ENCODE data around the gene GPR17. TPM values are rescaled to one million over a fixed set of nuclear protein-coding genes. Genes with fewer than 3 reads are reported as not detected.

GPR17 gene
- total RNA-seq (2022; extraction: Qiagen RNA extraction; ENCODE audit: low read depth): 0.10 TPM in 1 of 5 replicates, not detected in the others

GRCh38 chr2:127645395-127646291, at the start of gene GPR17:
TSS of gene GPR17 (plus strand) at chr2:127646153. CDS start at chr2:127650736, 4,583 bp downstream.

GRCh38 chr2:127675331-127676261, 29.6 kb downstream of the GPR17 start, which contains the start of gene LIMS2:
TSS of gene LIMS2 (minus strand) at chr2:127675530. CDS start at chr2:127675024, 506 bp downstream.

GRCh38 chr2:127701193-127701650, 55.3 kb downstream of the GPR17 start, which contains the start of gene SFT2D3:
TSS of gene SFT2D3 (plus strand) at chr2:127701497. CDS start at chr2:127701529, 32 bp downstream.

Other genes starting within 250 kb of the GPR17 start
- gene PROC, start 227.7 kb upstream of the GPR17 start, total RNA-seq (2022; extraction: Qiagen RNA extraction; ENCODE audit: low read depth): 2.3 to 4.3 TPM (median 3.6 TPM) in 5 replicates
- gene IWS1, start 119.7 kb upstream of the GPR17 start, total RNA-seq (2022; extraction: Qiagen RNA extraction; ENCODE audit: low read depth): 40.6 to 48.8 TPM (median 41.1 TPM) in 5 replicates
- gene MYO7B, start 110.5 kb upstream of the GPR17 start, total RNA-seq (2022; extraction: Qiagen RNA extraction; ENCODE audit: low read depth): 0.09 to 0.28 TPM (median 0.22 TPM) in 4 of 5 replicates, not detected in the other
- gene LIMS2, start 29.4 kb downstream of the GPR17 start, total RNA-seq (2022; extraction: Qiagen RNA extraction; ENCODE audit: low read depth): 4.1 to 7.8 TPM (median 5.2 TPM) in 5 replicates
- 3.8 to 7.0 TPM (median 6.1 TPM) in 5 replicates for gene SFT2D3, start 55.3 kb downstream of the GPR17 start, total RNA-seq (2022; extraction: Qiagen RNA extraction; ENCODE audit: low read depth)
- 20.7 to 23.4 TPM (median 22.6 TPM) in 5 replicates for gene WDR33, start 165.0 kb downstream of the GPR17 start, total RNA-seq (2022; extraction: Qiagen RNA extraction; ENCODE audit: low read depth)
- gene POLR2D, start 212.0 kb downstream of the GPR17 start, total RNA-seq (2022; extraction: Qiagen RNA extraction; ENCODE audit: low read depth): 52.5 to 57.2 TPM (median 52.9 TPM) in 5 replicates
- 14.3 to 19.3 TPM (median 18.9 TPM) in 5 replicates for gene AMMECR1L, start 239.8 kb downstream of the GPR17 start, total RNA-seq (2022; extraction: Qiagen RNA extraction; ENCODE audit: low read depth)